Thymus (tissue), 11 donors: Measurements from ENCODE around the gene CMTM4. TPM values are rescaled to one million over a fixed set of nuclear protein-coding genes. Genes with fewer than 3 reads are reported as not detected.
A peak's percentile ranks its signal among the peaks of the same experiment; 100 is the strongest.
"Not testable (repeated sequence)": the region's sequence is repeated elsewhere in the genome, so short reads cannot be mapped to it uniquely, and the experiment has no call there.

Source experiments
- DNase-seq, 9 donors: peaks; one replicate each; pipeline ENCODE4 v3.0.0-alpha.2; 2013; ENCODE audit warnings: low spot score in 9 of 9, low read depth in 6 of 9, missing footprints in 1 of 9
- H3K27ac ChIP-seq, 2 donors: one replicate each; pipeline ENCODE4 v1.5.1; 2013; ENCODE audit warnings: control low read depth in 1 of 2, low read depth in 1 of 2, low read length in 1 of 2, mild to moderate bottlenecking in 1 of 2, moderate library complexity in 1 of 2
- H3K27me3 ChIP-seq, 2 donors: one replicate each; pipeline ENCODE4 v1.5.1; 2013; ENCODE audit warnings: low read length in 1 of 2; ENCODE audit not compliant: control insufficient read depth in 2 of 2, insufficient read depth in 1 of 2
- H3K36me3 ChIP-seq, 2 donors: one replicate each; pipeline ENCODE4 v1.5.1; 2013; ENCODE audit warnings: low read length in 1 of 2, mild to moderate bottlenecking in 1 of 2, moderate library complexity in 1 of 2; ENCODE audit not compliant: control insufficient read depth in 2 of 2, insufficient read depth in 2 of 2
- H3K4me1 ChIP-seq, 2 donors: one replicate each; pipeline ENCODE4 v1.5.1; 2013; ENCODE audit warnings: low read length in 2 of 2; ENCODE audit not compliant: control insufficient read depth in 2 of 2, insufficient read depth in 2 of 2
- H3K4me3 ChIP-seq, 2 donors: one replicate each; pipeline ENCODE4 v1.5.1; 2013; ENCODE audit warnings: low read length in 2 of 2, control low read depth in 1 of 2, mild to moderate bottlenecking in 1 of 2
- H3K9me3 ChIP-seq, 2 donors: one replicate each; pipeline ENCODE4 v1.5.1; 2013; ENCODE audit warnings: low read length in 1 of 2, mild to moderate bottlenecking in 1 of 2; ENCODE audit not compliant: control insufficient read depth in 2 of 2, insufficient read depth in 1 of 2
- whole genome bisulfite sequencing: extraction: QIAGEN DNeasy Blood & Tissue Kit; methylation state at CpG from one replicate; pipeline ENCODE4 v1.1.7; 2013; 5-methylcytosine and 5-hydroxymethylcytosine counted together
- polyA plus RNA-seq: library from polyadenylated mRNA; stranded (reverse); fragments of 200-250 nt; gene quantifications from one replicate; pipeline ENCODE4 v1.2.3, GENCODE V29; 2013
- total RNA-seq: library from RNA; stranded (reverse); fragments of 120-200 nt; gene quantifications from one replicate; pipeline ENCODE4 v1.2.4, GENCODE V29; 2013
- donor health status: healthy.

Gene CMTM4
- total and polyA plus RNA-seq, 2 donors, result 2.2 to 3.4 TPM

- H3K27ac ChIP-seq, result peak overlapping the region in 1 of 2 donors; percentile 3
- peaks cover 0 to 13% of the 10 kb centered on the region in 2 donors for H3K4me1 ChIP-seq
- H3K4me3 ChIP-seq, result no peak overlapping the region
- H3K27me3 ChIP-seq, result no peaks in the 10 kb centered on the region
- peaks cover 7 to 9% of the 10 kb centered on the region in 2 donors for H3K36me3 ChIP-seq
- H3K9me3 ChIP-seq, result no peaks in the 10 kb centered on the region
- whole genome bisulfite sequencing, result 92% methylated on average over 10 of the region's 10 CpGs
- no peak for DNase-seq
These were observed 77.8 kb downstream of the CMTM4 start for GRCh38 chr16:66618588-66619375.

GRCh38 chr16:66617728-66618127, 78.8 kb downstream of the CMTM4 start:
- peaks cover 0 to 7% of the 10 kb centered on the region in 2 donors for H3K4me1 ChIP-seq
- no peak overlapping the region for H3K4me3 ChIP-seq
- no peak for DNase-seq
- H3K27ac ChIP-seq, result no peak overlapping the region
- H3K36me3 ChIP-seq, result peaks cover 14 to 18% of the 10 kb centered on the region in 2 donors
- 89% methylated on average over 7 of the region's 7 CpGs for WGBS
- H3K9me3 ChIP-seq, result peaks cover 0 to 1% of the 10 kb centered on the region in 2 donors
- no peaks in the 10 kb centered on the region for H3K27me3 ChIP-seq

- Histone ChIP-seq H3K4me1 (peaks cover 0 to 7% of the 10 kb centered on the region in 2 donors), H3K36me3 (peaks cover 21 to 25% of the 10 kb centered on the region in 2 donors), H3K9me3 (peaks cover 0 to 1% of the 10 kb centered on the region in 2 donors), H3K4me3 (no peak overlapping the region), H3K27ac (no peak overlapping the region), H3K27me3 (no peaks in the 10 kb centered on the region)
- no peak for DNase-seq
- WGBS, result 88% methylated on average over 2 of the region's 2 CpGs
These were observed 79.5 kb downstream of the CMTM4 start for GRCh38 chr16:66617010-66617434.

- Histone ChIP-seq H3K9me3 (peaks cover 0 to 1% of the 10 kb centered on the region in 2 donors), H3K4me1 (peaks cover 0 to 7% of the 10 kb centered on the region in 2 donors), H3K27ac (no peak overlapping the region), H3K27me3 (no peaks in the 10 kb centered on the region), H3K36me3 (peaks cover 25 to 28% of the 10 kb centered on the region in 2 donors), H3K4me3 (no peak overlapping the region)
- 93% methylated on average over 9 of the region's 9 CpGs for WGBS
- no peak for DNase-seq
These were observed 80.0 kb downstream of the CMTM4 start for GRCh38 chr16:66616592-66616991.

- Histone ChIP-seq H3K4me3 (no peak overlapping the region), H3K4me1 (peaks cover 0 to 7% of the 10 kb centered on the region in 2 donors), H3K27me3 (no peaks in the 10 kb centered on the region), H3K9me3 (peaks cover 0 to 1% of the 10 kb centered on the region in 2 donors), H3K27ac (no peak overlapping the region), H3K36me3 (peaks cover 30 to 32% of the 10 kb centered on the region in 2 donors)
- DNase-seq, result no peak
- WGBS, result 97% methylated on average over 4 of the region's 4 CpGs
These were observed 80.4 kb downstream of the CMTM4 start for GRCh38 chr16:66616169-66616568.

- Histone ChIP-seq H3K27me3 (no peaks in the 10 kb centered on the region), H3K9me3 (peaks cover 0 to 1% of the 10 kb centered on the region in 2 donors), H3K27ac (no peak overlapping the region), H3K36me3 (peaks cover 47 to 50% of the 10 kb centered on the region in 2 donors), H3K4me1 (peaks cover 0 to 2% of the 10 kb centered on the region in 2 donors), H3K4me3 (no peak overlapping the region)
- no peak for DNase-seq
- WGBS, result 96% methylated on average over 12 of the region's 12 CpGs
These were observed 82.3 kb downstream of the CMTM4 start for GRCh38 chr16:66614161-66614802.

- H3K9me3 ChIP-seq, result peaks cover 0 to 1% of the 10 kb centered on the region in 2 donors
- H3K36me3 ChIP-seq, result peaks cover 56 to 57% of the 10 kb centered on the region in 2 donors
- DNase-seq, result no peak
- no peak overlapping the region for H3K27ac ChIP-seq
- H3K4me3 ChIP-seq, result no peak overlapping the region
- peaks cover 4 to 12% of the 10 kb centered on the region in 2 donors for H3K4me1 ChIP-seq
- no peaks in the 10 kb centered on the region for H3K27me3 ChIP-seq
- WGBS, result 89% methylated on average over 14 of the region's 14 CpGs
These were observed 84.1 kb downstream of the CMTM4 start for GRCh38 chr16:66612422-66612821.

GRCh38 chr16:66611911-66612310, 84.6 kb downstream of the CMTM4 start:
- not testable (repeated sequence) for H3K4me3 ChIP-seq, H3K27me3 ChIP-seq, DNase-seq, H3K9me3 ChIP-seq, H3K27ac ChIP-seq
- 99% methylated on average over 8 of the region's 8 CpGs for WGBS
- Histone ChIP-seq H3K36me3 (peaks cover 56 to 59% of the 10 kb centered on the region in 2 donors), H3K4me1 (peaks cover 7 to 15% of the 10 kb centered on the region in 2 donors)
